Activated CD4-positive, alpha-beta T cell treated with anti-CD3 and anti-CD28 coated beads, Interleukin-2, amount 50 U/mL, for 24 hours (primary cell): Measurements from ENCODE around the gene ROBO2.

Experiments
- DNase-seq, 2 donors: peaks; one replicate each; pipeline ENCODE4 v3.0.0-alpha.2; 2020; ENCODE audit warnings: low read depth in 1 of 2, low spot score in 1 of 2

The ROBO2 gene

DNA sequence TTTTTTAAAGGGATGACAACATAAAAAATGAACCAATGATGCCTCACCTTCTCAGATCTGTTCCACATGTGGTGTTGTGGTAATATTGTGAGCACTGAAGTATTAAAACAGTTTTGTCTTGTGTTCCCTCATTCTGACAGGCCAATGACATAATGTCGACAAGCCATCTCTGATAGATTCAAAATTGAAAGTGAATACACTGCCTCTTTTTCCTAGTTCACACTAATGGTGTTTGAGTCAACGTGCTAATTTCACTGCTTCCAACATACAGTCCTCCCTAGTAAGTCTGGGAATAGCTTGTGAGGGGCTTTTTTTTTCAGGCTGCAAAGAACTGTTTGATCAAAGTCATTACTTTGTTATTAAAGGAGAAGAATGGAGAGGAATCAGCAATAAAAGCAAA lies 82.8 kb downstream of the ROBO2 start:
- DNase-seq = no peak

DNA sequence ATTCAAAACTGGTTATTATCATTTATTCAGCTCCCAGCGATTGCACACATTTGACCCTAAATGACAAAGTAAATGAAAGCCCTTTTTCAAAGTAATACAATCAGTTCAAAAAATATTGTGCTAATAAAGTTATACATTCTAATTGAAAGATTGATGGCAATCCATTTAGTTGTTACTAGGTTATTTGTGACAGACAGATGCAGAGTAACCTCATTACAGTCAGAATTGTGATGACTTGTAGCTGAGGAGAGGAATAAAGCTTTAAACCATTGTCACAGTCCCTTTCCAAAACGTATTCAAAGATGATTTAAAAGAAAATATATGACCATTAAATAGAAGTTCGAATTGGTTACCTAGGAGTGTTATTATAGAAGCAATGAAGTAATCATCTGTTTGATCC lies 86.1 kb downstream of the ROBO2 start:
- no peak for DNase-seq

DNA sequence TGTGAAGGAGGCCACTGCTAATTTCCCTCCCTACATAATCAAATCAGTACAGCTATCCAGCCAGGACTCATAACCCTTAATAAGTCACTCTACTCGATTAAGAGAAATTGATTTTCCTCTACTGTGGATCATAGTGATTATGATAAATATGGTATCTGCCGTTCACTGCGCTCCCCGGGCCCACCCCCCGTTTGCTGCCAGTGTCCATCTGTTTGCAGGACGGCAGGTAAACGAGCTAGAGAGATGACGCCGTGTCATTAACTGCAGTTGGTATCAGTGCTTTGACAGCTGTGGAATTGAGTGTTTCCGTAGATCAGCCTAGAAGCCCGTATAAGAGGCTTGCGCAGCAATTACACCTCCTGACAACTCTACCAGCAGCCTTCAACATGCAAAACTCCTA lies 94.9 kb downstream of the ROBO2 start:
- no peak for DNase-seq

DNA sequence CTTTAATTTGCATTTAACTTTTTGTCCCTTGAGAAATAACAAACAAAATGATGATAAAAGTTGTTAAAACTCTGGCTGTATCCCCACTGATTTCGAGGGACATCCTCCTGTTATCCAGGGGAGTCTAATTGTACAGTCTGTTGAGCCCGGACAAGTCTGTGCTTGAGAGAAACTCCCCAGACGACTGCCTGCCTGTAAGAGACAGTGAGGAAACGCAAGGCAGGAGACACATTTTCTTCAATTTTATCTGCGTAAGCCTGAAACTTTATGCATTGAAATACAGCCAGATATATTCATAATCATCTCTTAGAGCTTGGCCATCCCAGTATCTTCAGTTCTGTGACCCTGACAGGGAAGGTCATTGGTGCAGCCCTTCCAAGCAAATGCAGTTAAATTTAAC lies 97.7 kb downstream of the ROBO2 start:
- no peak for DNase-seq

DNA sequence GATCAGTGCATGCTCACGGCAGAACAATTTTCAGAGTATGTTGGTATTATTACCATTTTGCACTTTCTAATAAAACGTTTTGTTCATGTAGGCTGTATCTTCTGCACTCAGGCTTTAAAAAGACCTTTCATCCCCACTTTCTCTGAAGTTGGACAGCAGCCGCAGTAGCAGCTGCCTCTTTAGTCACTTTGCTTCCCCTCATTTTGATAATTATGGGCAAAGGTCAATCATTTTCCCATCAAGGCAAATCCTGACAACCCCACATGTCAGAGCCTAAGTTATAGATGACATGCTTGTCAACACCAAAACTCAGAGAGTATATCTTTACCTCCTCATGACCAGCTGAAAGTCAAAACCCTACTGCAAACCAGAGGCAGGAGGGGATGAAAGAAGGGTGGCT lies 99.7 kb downstream of the ROBO2 start:
- no peak for DNase-seq

DNA sequence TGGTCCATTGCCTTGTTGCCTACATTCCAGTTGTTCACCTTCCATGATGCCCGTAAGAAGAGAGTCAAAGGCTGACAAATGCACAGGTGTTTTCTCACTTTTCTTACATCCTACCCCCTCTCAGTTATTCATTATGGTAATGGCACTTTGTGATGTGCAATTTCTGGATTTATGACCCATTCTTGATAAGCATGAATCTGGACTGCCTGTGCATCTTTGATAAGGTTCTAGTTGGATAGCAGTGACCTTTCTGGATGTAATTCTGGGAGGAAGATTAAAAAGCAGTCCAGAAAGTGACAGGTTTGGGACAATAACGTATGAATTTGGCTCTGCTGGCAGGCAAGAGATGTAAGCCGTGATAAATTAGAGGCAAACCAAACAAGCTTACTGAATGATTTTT lies 101.5 kb downstream of the ROBO2 start:
- DNase-seq = no peak

DNA sequence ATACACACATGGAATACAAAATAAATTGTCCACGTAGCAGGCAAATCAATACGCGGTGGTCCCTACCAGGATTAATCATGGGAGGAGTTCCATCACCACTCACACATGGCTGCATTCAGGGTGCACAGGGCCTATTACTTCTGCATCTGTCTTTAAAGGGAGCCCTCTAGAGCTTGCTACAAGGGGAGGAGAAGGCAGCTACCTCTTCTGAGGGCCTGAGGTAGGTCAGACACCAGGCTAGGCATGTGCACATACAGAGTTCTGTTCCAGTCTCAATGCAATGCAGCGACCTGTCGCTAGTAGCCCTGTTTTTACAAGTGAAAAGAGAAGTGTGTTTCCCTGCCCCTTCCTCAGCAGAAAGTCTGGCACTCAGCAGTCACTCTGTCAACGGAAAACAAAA lies 102.7 kb downstream of the ROBO2 start:
- DNase-seq = no peak

DNA sequence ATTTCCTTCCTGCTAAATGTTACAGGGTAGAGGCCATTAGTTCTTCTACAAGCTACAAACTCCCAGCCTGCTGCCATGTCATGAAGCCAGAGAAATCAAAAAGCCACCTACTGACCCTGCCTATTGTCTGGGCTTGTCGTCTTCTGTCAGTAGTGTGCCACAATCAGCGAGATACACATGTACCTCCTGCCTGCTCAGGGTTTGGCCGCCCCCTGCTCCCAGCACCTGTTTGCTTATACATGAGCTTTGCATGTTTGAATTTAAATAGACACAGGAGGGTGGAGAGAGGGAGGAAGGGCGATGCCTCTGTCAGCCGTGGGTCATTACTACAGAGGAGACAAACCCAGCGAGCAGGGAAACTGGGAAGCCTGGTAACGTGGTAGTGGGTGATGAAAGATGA lies 106.1 kb downstream of the ROBO2 start:
- DNase-seq = no peak

DNA sequence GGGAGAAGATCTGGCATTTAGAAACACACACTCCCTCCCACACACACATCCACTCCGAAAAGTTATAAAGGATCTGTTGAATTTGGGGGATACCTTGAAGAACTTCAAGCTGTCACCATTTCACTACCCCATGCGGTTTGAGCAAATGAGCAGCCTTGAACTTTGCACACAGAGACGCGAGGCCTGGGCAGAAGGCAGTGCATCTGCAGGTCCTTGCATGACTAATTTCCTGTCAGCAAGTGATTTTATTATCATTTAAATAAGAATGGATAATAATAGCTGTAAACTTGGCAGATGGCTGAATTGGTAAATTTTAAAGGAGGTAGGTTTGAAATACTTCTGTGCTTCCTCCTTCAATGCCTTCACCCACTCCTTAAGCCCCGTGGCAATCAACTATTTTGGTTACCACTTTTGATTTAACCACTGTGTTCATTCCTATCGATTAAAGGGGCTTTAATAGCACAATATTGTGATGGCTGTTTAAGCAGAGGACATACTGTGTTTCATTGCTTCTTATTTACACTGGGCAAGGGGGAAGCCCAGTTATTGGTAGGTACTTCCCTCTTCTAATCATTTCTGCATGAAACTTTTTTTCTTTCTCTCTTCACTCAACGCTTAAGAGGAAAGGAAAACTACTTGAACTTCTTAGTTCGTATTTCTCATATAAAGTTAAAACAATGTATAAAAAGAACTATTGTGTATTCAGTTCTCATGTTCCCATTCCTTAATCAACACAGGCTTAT lies 108.1 kb downstream of the ROBO2 start:
- DNase-seq = no peak

DNA sequence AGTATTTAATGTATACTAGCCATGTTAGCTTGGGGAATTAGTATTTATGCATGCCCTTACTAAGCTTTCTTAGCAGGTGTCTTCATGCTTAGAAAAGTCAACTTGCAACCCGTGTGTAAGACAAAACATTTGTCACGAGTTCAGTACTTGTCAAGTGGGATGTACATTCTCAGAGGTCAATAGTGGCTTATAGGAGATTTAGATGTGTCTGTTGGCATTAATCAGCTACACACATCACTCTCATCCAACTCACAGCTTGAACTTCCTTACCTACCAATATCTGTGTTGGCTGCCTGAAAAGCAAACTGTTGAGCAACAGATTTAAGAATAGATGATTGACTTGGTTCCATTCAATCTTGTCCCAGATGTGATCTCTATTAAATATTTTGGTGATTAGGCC lies 109.5 kb downstream of the ROBO2 start:
- no peak for DNase-seq

DNA sequence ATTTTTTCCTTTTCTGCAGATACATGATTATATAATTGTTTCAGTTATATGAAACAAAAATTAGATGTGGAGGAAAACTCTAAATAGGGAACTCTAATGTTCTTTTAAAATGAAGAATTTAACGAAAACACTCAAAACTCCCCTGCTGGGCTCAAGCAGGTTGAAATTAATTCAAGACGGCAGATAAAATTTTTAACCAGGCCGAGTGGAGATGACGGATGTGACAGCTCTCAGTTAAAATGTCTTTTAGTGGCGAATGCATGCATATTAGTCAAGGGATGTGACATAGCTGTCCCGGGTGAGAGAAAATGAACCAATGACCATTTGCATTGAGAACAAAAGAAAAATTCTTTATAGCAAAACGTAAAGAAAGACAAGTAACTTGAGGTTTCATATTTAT lies 110.1 kb downstream of the ROBO2 start:
- no peak for DNase-seq

DNA sequence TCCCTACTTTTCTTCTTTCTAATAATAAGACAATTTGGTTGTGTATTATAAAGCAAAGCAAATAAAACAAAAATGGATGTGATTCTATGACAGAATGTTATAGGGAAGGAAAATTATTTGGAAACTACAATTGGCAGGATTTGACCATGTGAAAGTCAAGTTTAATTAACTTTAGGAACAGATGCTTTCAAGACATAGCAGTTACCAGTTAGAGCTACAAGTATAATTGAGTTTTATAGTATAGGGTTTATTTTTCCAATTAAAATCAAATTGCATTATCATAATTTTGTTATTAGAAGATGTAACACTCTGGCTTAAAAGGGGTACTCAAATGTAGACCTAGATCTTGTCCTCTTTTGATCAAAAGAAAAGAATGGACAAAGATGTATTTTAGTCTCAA lies 110.9 kb downstream of the ROBO2 start:
- no peak for DNase-seq

DNA sequence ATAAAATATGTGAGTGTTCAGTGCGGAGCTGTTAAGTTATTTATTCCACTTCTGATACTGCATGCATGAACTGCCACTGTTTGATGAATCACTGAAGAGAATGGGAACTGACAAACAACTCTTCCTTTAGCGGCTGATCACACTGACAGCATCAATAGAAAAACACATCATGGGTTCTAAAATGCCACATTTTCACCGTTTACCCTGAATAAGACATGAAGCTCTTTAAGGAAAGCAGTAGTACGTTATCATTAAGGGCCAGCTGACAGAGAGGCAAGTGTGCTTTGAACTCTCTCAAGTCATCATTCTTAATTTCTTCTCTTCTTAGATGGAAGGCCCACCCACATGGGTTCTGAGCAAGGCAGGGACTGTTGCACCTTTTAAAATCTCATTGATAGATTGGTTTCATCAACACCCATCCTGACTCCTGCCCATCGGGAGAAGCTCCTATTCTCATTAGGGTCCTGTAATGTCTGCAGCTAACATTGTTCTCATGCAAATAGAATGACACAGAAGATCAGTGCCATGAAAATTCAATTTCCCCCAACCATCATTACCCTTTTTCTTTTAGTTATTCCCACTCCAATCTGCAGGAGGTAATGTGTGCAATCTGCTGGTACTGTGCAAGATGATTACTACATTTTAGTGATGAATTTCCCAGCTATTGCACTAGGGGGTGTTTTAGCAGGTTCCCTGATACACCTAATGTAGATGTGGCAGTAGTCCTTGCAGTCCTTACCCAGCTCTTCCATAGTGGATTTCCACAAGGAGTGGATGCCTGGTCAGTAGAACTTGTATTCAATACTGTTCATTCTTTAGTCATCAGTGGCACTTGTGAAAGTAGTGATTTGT lies 119.1 kb downstream of the ROBO2 start:
- no peak for DNase-seq

DNA sequence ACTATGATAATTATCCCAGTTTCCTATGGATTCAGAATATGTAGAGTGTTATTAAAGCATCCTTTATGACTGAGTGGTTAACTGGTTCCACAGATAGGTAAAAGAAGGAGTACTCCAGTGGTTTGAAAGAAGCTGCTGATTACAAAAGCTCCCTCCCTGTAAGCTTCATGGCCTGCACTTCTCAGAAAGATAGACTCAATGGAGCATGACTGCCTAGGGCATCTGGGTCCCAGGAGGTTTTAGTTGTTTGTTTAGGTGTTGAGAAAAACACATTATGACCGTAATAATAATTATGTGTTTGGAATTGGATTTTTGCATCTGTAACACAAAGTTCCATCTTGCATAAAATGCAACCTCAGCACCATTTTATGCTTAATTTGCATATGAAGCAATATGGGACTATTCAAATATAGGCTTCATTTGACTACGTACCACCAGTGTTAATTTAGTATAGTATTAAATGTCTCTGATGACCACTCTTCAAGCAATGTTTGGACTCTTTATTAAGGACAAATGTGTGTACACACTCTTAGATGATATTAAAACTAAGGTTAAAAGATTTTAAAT lies 121.1 kb downstream of the ROBO2 start:
- no peak for DNase-seq

DNA sequence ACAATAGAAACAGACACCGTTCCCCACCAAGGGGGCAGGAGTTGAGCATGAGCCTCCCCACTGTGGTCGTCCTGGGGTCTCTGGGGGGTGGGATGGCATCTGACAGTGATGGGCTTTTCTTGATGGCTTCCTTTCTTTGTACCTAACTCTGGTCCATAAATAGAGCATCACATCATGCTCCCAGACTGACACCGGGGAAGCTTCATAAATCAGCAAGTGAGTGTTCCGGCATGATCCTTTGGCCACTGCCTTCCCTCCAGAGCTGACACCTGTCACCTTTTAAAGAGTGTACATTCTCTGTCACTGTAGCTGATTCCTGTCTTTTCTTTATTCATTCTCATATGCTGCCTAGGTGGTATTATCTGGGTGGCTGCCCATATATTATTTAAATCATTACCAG lies 129.9 kb downstream of the ROBO2 start:
- no peak for DNase-seq

DNA sequence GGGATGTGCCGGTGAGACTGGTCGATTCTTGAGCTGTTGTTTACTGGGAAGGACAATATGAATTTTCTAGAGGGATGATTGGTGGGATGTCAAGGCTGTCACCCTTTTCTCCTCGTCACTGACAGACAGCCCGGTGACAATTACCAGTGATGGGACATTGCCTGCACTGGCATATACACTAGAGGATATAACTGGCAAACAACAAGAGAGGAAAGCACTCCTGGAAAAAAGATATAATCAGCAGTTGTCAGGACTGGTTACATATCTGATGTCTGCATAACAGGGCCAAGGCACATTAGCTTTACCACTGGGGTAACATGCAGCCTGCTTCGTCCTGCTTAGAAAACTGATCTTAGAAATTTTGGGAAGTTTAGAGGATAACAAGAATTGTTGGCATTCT lies 131.1 kb downstream of the ROBO2 start:
- DNase-seq = no peak

DNA sequence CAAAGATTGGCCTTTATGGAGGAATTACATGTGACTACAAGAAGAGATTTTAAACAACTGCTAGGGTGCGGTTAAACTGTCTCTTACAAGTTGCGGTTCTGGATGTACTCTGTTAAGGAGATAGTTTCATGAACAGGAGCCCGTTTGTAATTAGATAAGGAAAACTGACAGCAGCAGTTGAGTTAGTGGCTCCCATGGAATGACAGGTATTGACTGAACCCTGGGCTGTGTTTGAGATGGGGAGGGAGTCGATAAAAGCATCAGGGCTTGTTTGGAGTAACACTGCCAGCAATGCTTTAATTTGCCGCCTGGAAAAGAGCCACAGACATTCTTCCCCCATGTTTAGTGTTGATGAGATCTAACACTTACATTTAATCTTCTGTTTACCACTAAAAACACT lies 139.9 kb downstream of the ROBO2 start:
- DNase-seq = no peak

DNA sequence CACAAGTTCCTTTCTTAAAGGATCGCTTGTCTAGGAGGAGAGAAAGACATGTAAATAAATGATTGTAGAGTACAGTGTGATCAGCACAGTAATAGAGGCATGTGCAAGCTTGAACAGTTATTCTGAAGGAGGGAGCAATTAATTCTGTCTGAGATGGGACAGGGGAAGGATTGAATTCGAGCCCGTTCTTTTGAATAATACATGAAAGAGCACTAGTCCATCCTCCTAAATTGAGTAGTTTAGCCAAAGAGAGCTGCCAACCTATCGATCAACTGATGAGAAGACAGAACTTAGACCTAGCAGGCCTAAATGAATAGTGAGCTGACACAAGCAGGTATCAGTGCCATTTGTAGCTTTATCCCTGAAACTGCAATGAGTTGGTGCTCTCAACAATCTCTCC lies 142.4 kb downstream of the ROBO2 start:
- DNase-seq = no peak

DNA sequence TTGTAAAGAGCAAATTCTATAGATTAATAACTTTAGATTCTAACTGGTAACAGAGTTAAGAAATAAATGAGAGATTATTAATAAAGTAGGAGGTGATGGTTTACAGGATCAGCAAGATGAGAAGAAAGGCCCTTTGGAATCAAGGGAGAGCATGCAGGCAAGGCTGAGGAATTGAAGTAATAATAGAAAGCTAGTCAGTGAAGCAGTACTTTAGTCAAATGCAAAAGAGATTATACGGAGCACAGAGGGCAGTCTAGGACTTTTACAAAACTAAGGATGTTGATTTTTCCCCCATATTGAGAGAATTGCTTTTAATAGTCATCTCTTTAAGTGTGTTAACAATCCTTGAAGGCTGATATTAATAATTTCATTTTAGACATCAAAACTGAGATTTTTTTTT lies 146.4 kb downstream of the ROBO2 start:
- DNase-seq = no peak

DNA sequence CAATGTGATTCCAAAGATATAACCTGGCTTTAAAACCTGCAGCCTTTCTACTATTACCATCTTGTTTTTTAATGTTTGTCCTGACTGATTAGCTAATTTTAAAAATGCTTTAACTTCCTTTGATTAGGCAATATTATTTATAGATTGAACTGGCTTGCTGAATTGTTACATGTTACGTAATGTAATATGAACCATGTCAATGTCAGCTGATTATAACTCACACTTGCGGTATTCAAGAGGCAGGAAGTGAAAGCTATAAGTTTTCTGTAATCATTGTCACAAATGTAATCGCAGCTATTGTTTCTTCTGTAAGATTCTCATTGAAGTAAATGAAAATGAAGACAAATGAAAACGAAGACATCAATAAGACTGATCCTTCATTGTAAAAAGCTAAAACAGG lies 146.8 kb downstream of the ROBO2 start:
- DNase-seq = no peak

DNA sequence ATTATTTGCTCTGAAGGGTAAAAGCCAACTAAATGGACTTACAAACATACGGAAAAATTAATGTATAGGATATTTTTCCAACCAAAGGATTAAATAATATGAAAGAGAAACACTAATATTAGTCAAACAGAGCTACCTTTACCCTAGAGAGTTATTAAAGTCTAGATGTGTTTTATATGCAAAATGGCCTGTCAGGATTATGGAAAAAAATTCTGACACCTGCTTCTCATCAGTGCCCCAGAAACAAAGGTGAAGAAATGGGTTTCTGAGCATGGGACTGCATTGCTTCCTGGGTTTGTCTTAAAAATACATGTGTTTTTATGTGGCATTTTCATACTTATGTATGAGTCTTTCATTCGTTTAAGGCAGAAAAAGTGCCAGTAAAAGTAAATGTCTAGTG lies 148.3 kb downstream of the ROBO2 start:
- DNase-seq = no peak

DNA sequence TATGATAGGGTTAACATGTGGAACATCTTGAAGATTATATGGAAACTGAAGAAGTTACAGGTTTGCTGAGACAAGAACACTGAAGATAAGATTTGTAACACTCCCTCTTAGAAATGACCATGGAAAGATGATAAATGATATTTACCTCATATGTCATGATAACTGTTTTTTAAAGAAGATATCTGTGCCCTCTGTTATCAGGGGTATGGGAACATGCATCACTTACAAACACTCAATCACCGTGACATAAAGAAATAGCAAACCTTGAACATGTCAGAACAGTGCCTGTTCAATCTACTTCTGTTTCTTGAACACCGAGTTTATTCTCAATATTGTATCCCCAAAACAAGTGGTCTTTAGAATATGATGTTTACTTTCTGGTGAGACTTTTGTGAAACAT lies 149.4 kb downstream of the ROBO2 start:
- DNase-seq = no peak
